ENCODE results near the gene CTBP2. TPM values are rescaled to one million over a fixed set of nuclear protein-coding genes. Genes with fewer than 3 reads are reported as not detected.

The CTBP2 gene
- total RNA-seq, 2 experiments from 2014 or later = 0.19 to 0.42 TPM

- no peaks in the 10 kb centered on the region for H3K4me1 Mint-ChIP-seq (ENCODE audit: low read depth)
- H3K27ac Mint-ChIP-seq = no peak overlapping the region
- H3K27me3 Mint-ChIP-seq (ENCODE audit: low read depth) = no peaks in the 10 kb centered on the region
- CTCF ChIA-PET = interaction anchor here (0.6 kb wide), 1 partner anchor 1374 kb away, joined by 3 read pairs; no protein-coding TSS in a partner anchor
- DNase-seq = no peak
- H3K36me3 Mint-ChIP-seq (ENCODE audit: low read depth) = no peaks in the 10 kb centered on the region
- H3K9me3 Mint-ChIP-seq = no peaks in the 10 kb centered on the region
- no peak overlapping the region for H3K4me3 Mint-ChIP-seq
- intact Hi-C loops (cut with micrococcal nuclease) = no loop called here
These were observed 161.6 kb downstream of the CTBP2 start for GRCh38 chr10:124998624-124999291.

- no peaks in the 10 kb centered on the region for H3K36me3 Mint-ChIP-seq (ENCODE audit: low read depth)
- H3K9me3 Mint-ChIP-seq = no peaks in the 10 kb centered on the region
- H3K4me1 Mint-ChIP-seq (ENCODE audit: low read depth) = no peaks in the 10 kb centered on the region
- no peak overlapping the region for H3K4me3 Mint-ChIP-seq
- H3K27ac Mint-ChIP-seq = no peak overlapping the region
- CTCF ChIA-PET = no interaction called here
- no peak for DNase-seq
- intact Hi-C loops (cut with micrococcal nuclease) = no loop called here
- no peaks in the 10 kb centered on the region for H3K27me3 Mint-ChIP-seq (ENCODE audit: low read depth)
These were observed 162.4 kb downstream of the CTBP2 start for GRCh38 chr10:124997771-124998623.

- H3K27ac Mint-ChIP-seq = no peak overlapping the region
- intact Hi-C loops (cut with micrococcal nuclease) = no loop called here
- DNase-seq = no peak
- CTCF ChIA-PET = interaction anchor here (1.0 kb wide), 1 partner anchor 10 kb away, joined by 5 read pairs; no protein-coding TSS in a partner anchor
- no peaks in the 10 kb centered on the region for H3K4me1 Mint-ChIP-seq (ENCODE audit: low read depth)
- H3K27me3 Mint-ChIP-seq (ENCODE audit: low read depth) = no peaks in the 10 kb centered on the region
- no peak overlapping the region for H3K4me3 Mint-ChIP-seq
- H3K9me3 Mint-ChIP-seq = no peaks in the 10 kb centered on the region
- no peaks in the 10 kb centered on the region for H3K36me3 Mint-ChIP-seq (ENCODE audit: low read depth)
These were observed 163.1 kb downstream of the CTBP2 start for GRCh38 chr10:124997306-124997705.

- Mint-ChIP-seq H3K27ac (no peak overlapping the region), H3K36me3 (ENCODE audit: low read depth) (no peaks in the 10 kb centered on the region), H3K4me3 (no peak overlapping the region), H3K9me3 (no peaks in the 10 kb centered on the region), H3K27me3 (ENCODE audit: low read depth) (no peaks in the 10 kb centered on the region), H3K4me1 (ENCODE audit: low read depth) (no peaks in the 10 kb centered on the region)
- CTCF ChIA-PET = interaction anchor here (1.0 kb wide), 1 partner anchor 11 kb away, joined by 5 read pairs; no protein-coding TSS in a partner anchor
- DNase-seq = no peak
- intact Hi-C loops (cut with micrococcal nuclease) = no loop called here
These were observed 163.5 kb downstream of the CTBP2 start for GRCh38 chr10:124996854-124997215.

- no peaks in the 10 kb centered on the region for H3K27me3 Mint-ChIP-seq (ENCODE audit: low read depth)
- H3K9me3 Mint-ChIP-seq = no peaks in the 10 kb centered on the region
- intact Hi-C loops (cut with micrococcal nuclease) = no loop called here
- H3K27ac Mint-ChIP-seq = no peak overlapping the region
- no peaks in the 10 kb centered on the region for H3K36me3 Mint-ChIP-seq (ENCODE audit: low read depth)
- no peak overlapping the region for H3K4me3 Mint-ChIP-seq
- CTCF ChIA-PET = interaction anchor here (1.0 kb wide), 1 partner anchor 11 kb away, joined by 5 read pairs; no protein-coding TSS in a partner anchor
- no peak for DNase-seq
- no peaks in the 10 kb centered on the region for H3K4me1 Mint-ChIP-seq (ENCODE audit: low read depth)
These were observed 164.1 kb downstream of the CTBP2 start for GRCh38 chr10:124996127-124996853.

GRCh38 chr10:124995605-124996004 lies 164.8 kb downstream of the CTBP2 start:
- intact Hi-C loops (cut with micrococcal nuclease) = no loop called here
- H3K27me3 Mint-ChIP-seq (ENCODE audit: low read depth) = no peaks in the 10 kb centered on the region
- no peak for DNase-seq
- no peak overlapping the region for H3K27ac Mint-ChIP-seq
- no peaks in the 10 kb centered on the region for H3K9me3 Mint-ChIP-seq
- peaks cover under 1% of the 10 kb centered on the region for H3K36me3 Mint-ChIP-seq (ENCODE audit: low read depth)
- H3K4me1 Mint-ChIP-seq (ENCODE audit: low read depth) = no peaks in the 10 kb centered on the region
- no peak overlapping the region for H3K4me3 Mint-ChIP-seq
- CTCF ChIA-PET = no interaction called here

- intact Hi-C loops (cut with micrococcal nuclease) = loop anchor here (5.0 kb wide), 1 partner anchor 67 kb away; no protein-coding TSS in a partner anchor
- Mint-ChIP-seq H3K4me3 (no peak overlapping the region), H3K36me3 (ENCODE audit: low read depth) (peaks cover 3% of the 10 kb centered on the region), H3K4me1 (ENCODE audit: low read depth) (no peaks in the 10 kb centered on the region), H3K9me3 (no peaks in the 10 kb centered on the region), H3K27me3 (ENCODE audit: low read depth) (no peaks in the 10 kb centered on the region), H3K27ac (no peak overlapping the region)
- no peak for DNase-seq
- CTCF ChIA-PET = no interaction called here
These were observed 165.5 kb downstream of the CTBP2 start for GRCh38 chr10:124994573-124995473.

- intact Hi-C loops (cut with micrococcal nuclease) = loop anchor here (5.0 kb wide), 1 partner anchor 68 kb away; no protein-coding TSS in a partner anchor
- H3K4me1 Mint-ChIP-seq (ENCODE audit: low read depth) = peaks cover under 1% of the 10 kb centered on the region
- H3K9me3 Mint-ChIP-seq = no peaks in the 10 kb centered on the region
- peaks cover 10% of the 10 kb centered on the region for H3K36me3 Mint-ChIP-seq (ENCODE audit: low read depth)
- no peak overlapping the region for H3K27ac Mint-ChIP-seq
- DNase-seq = no peak
- no peaks in the 10 kb centered on the region for H3K27me3 Mint-ChIP-seq (ENCODE audit: low read depth)
- CTCF ChIA-PET = no interaction called here
- no peak overlapping the region for H3K4me3 Mint-ChIP-seq
These were observed 166.5 kb downstream of the CTBP2 start for GRCh38 chr10:124993736-124994451.

- Mint-ChIP-seq H3K27me3 (ENCODE audit: low read depth) (no peaks in the 10 kb centered on the region), H3K4me1 (ENCODE audit: low read depth) (peaks cover 7% of the 10 kb centered on the region), H3K36me3 (ENCODE audit: low read depth) (peaks cover 10% of the 10 kb centered on the region), H3K4me3 (no peak overlapping the region), H3K27ac (no peak overlapping the region), H3K9me3 (no peaks in the 10 kb centered on the region)
- no peak for DNase-seq
- intact Hi-C loops (cut with micrococcal nuclease) = loop anchor here (5.0 kb wide), 1 partner anchor 69 kb away; no protein-coding TSS in a partner anchor
- CTCF ChIA-PET = interaction anchor here (0.5 to 1.7 kb wide), 5 partner anchors 9 to 137 kb away, joined by 3 to 7 read pairs (median 4); no protein-coding TSS in a partner anchor
These were observed 167.0 kb downstream of the CTBP2 start for GRCh38 chr10:124993345-124993708.

GRCh38 chr10:124992462-124993344 lies 167.7 kb downstream of the CTBP2 start:
- no peaks in the 10 kb centered on the region for H3K9me3 Mint-ChIP-seq
- no peak overlapping the region for H3K4me3 Mint-ChIP-seq
- DNase-seq = peak; percentile 49
- peaks cover 8% of the 10 kb centered on the region for H3K4me1 Mint-ChIP-seq (ENCODE audit: low read depth)
- intact Hi-C loops (cut with micrococcal nuclease) = loop anchor here (5.0 kb wide), 1 partner anchor 70 kb away; no protein-coding TSS in a partner anchor
- H3K36me3 Mint-ChIP-seq (ENCODE audit: low read depth) = peaks cover 10% of the 10 kb centered on the region
- H3K27ac Mint-ChIP-seq = no peak overlapping the region
- CTCF ChIA-PET = interaction anchor here (0.5 to 1.8 kb wide), 12 partner anchors 9 to 1412 kb away, joined by 3 to 7 read pairs (median 4); no protein-coding TSS in a partner anchor
- no peaks in the 10 kb centered on the region for H3K27me3 Mint-ChIP-seq (ENCODE audit: low read depth)

Measured in activated naive CD4-positive, alpha-beta T cell treated with anti-CD3 and anti-CD28 coated beads for 36 hours (primary cell).